ENCODE results near the gene LYAR. TPM values are rescaled to one million over a fixed set of nuclear protein-coding genes. Genes with fewer than 3 reads are reported as not detected.

The LYAR gene
- total RNA-seq, 4 donors from 2014 or later: 2.8 to 6.3 (median 4.4) TPM

GRCh38 chr4:4299006-4299405, 9.1 kb upstream of the LYAR start:
- no peak for DNase-seq
- Histone ChIP-seq H3K27me3 (no peaks in the 10 kb centered on the region), H3K4me1 (no peaks in the 10 kb centered on the region), H3K4me3 (no peak overlapping the region), H3K36me3 (peaks cover 0 to 16% (median 0%) of the 10 kb centered on the region in 3 donors), H3K9me3 (no peaks in the 10 kb centered on the region), H3K27ac (no peak overlapping the region)
- TF ChIP-seq POLR2A (IDR thresholded peaks at IDR 0.05) (no peak), CTCF (IDR thresholded peaks at IDR 0.05) (no peak)

- Histone ChIP-seq H3K27ac (no peak overlapping the region), H3K9me3 (no peaks in the 10 kb centered on the region), H3K27me3 (no peaks in the 10 kb centered on the region), H3K36me3 (no peaks in the 10 kb centered on the region), H3K4me1 (peaks cover 0 to 5% (median under 1%) of the 10 kb centered on the region in 4 donors), H3K4me3 (no peak overlapping the region)
- no peak for DNase-seq
- no peak for TF ChIP-seq POLR2A (IDR thresholded peaks at IDR 0.05)
- TF ChIP-seq CTCF (IDR thresholded peaks at IDR 0.05): no peak
Measured at GRCh38 chr4:4296283-4296846, 6.4 kb upstream of the LYAR start.

- DNase-seq: no peak
- no peaks in the 10 kb centered on the region for H3K9me3 ChIP-seq
- no peak overlapping the region for H3K27ac ChIP-seq
- no peak overlapping the region for H3K4me3 ChIP-seq
- TF ChIP-seq POLR2A (IDR thresholded peaks at IDR 0.05): no peak
- H3K27me3 ChIP-seq: no peaks in the 10 kb centered on the region
- H3K4me1 ChIP-seq: peaks cover 3 to 24% (median 9%) of the 10 kb centered on the region in 4 donors
- H3K36me3 ChIP-seq: no peaks in the 10 kb centered on the region
Measured at GRCh38 chr4:4293279-4293678, 3.3 kb upstream of the LYAR start.

GRCh38 chr4:4289597-4289940, 385 bp downstream of the LYAR start:
- Histone ChIP-seq H3K27ac (peak overlapping the region; percentile 73 to 81 (median 76)), H3K4me1 (peaks cover 3 to 24% (median 9%) of the 10 kb centered on the region in 4 donors)
- DNase-seq: no peak

GRCh38 chr4:4289055-4289454, 899 bp downstream of the LYAR start:
- H3K27ac ChIP-seq: no peak overlapping the region
- no peaks in the 10 kb centered on the region for H3K9me3 ChIP-seq
- H3K36me3 ChIP-seq: peaks cover 0 to 8% (median 0%) of the 10 kb centered on the region in 3 donors
- H3K27me3 ChIP-seq: no peaks in the 10 kb centered on the region
- DNase-seq: no peak
- TF ChIP-seq POLR2A (IDR thresholded peaks at IDR 0.05): no peak
- no peak for TF ChIP-seq CTCF (IDR thresholded peaks at IDR 0.05)
- peak overlapping the region; percentile 70 to 93 (median 82) for H3K4me3 ChIP-seq
- peaks cover 3 to 24% (median 9%) of the 10 kb centered on the region in 4 donors for H3K4me1 ChIP-seq

More at GRCh38 chr4:4289597-4289940, 385 bp downstream of the LYAR start:
- no peaks in the 10 kb centered on the region for H3K27me3 ChIP-seq
- TF ChIP-seq CTCF (IDR thresholded peaks at IDR 0.05) (no peak), POLR2A (IDR thresholded peaks at IDR 0.05) (no peak)
- H3K4me3 ChIP-seq: peak overlapping the region; percentile 70 to 93 (median 82)
- peaks cover 0 to 4% (median 0%) of the 10 kb centered on the region in 3 donors for H3K36me3 ChIP-seq
- H3K9me3 ChIP-seq: no peaks in the 10 kb centered on the region

- peaks cover 0 to 13% (median 0%) of the 10 kb centered on the region in 3 donors for H3K36me3 ChIP-seq
- H3K4me3 ChIP-seq: no peak overlapping the region
- no peaks in the 10 kb centered on the region for H3K9me3 ChIP-seq
- DNase-seq: no peak
- H3K4me1 ChIP-seq: peaks cover 3 to 24% (median 9%) of the 10 kb centered on the region in 4 donors
- H3K27me3 ChIP-seq: no peaks in the 10 kb centered on the region
- no peak for TF ChIP-seq POLR2A (IDR thresholded peaks at IDR 0.05)
- no peak for TF ChIP-seq CTCF (IDR thresholded peaks at IDR 0.05)
- H3K27ac ChIP-seq: no peak overlapping the region
Measured at GRCh38 chr4:4288098-4288497, 1.9 kb downstream of the LYAR start.
